Transverse colon (tissue), 4 donors: ENCODE measurements around the gene STK10. TPM values are rescaled to one million over a fixed set of nuclear protein-coding genes. Genes with fewer than 3 reads are reported as not detected.

Source experiments
- DNase-seq: peaks from one replicate; pipeline ENCODE4 v3.0.0-alpha.2; 2019
- H3K27ac ChIP-seq, 4 donors: fragments of 200-600 bp; sonication (generic); 2 replicates each; pipeline ENCODE4 v1.5.1; 2016 to 2018; ENCODE audit warnings: inconsistent platforms in 4 of 4
- H3K27me3 ChIP-seq: fragments of 200-600 bp; sonication (generic); 2 replicates; pipeline ENCODE4 v1.5.1; 2017; ENCODE audit warnings: inconsistent platforms
- H3K36me3 ChIP-seq, 4 donors: fragments of 200-600 bp; sonication (generic); 2 replicates each; pipeline ENCODE4 v1.5.1; 2017 to 2019; ENCODE audit warnings: inconsistent platforms in 4 of 4
- H3K4me1 ChIP-seq, 4 donors: fragments of 200-600 bp; sonication (generic); 2 replicates each; pipeline ENCODE4 v1.5.1; 2017 to 2020; ENCODE audit warnings: inconsistent platforms in 4 of 4
- H3K4me3 ChIP-seq, 4 donors: fragments of 200-600 bp; sonication (generic); 1 replicate in 1 of 4; 2 replicates in 3 of 4; pipeline versions ENCODE4 v1.5.1 to v1.6.1; 2017 to 2019; ENCODE audit warnings: inconsistent platforms in 4 of 4
- H3K9me3 ChIP-seq, 2 donors: fragments of 200-600 bp; sonication (generic); 2 replicates each; pipeline ENCODE4 v1.5.1; 2017 to 2019; ENCODE audit warnings: inconsistent platforms in 2 of 2
- CTCF ChIP-seq, 5 experiments: fragments of 200-600 bp in 3 of 5; fragments of 450-650 bp in 2 of 5; sonication (generic) in 3 of 5; IDR thresholded peaks; 1 replicate in 2 of 5; 2 replicates in 3 of 5; pipeline ENCODE4 v1.5.1; 2016 to 2017; ENCODE audit warnings: antibody characterized with exemption in 5 of 5, inconsistent platforms in 3 of 5, mild to moderate bottlenecking in 2 of 5, moderate library complexity in 1 of 5
- EP300 ChIP-seq: sonication (generic); formaldehyde crosslinking; IDR thresholded peaks from one replicate; pipeline ENCODE4 v1.6.1; 2017; ENCODE audit warnings: antibody characterized with exemption, low read depth
- POLR2A ChIP-seq: fragments of 450-650 bp; IDR thresholded peaks from one replicate; pipeline ENCODE4 v1.6.1; 2016; ENCODE audit warnings: antibody characterized with exemption, mild to moderate bottlenecking, moderate library complexity
- POLR2AphosphoS5 ChIP-seq, 3 donors: sonication (generic); formaldehyde crosslinking; IDR thresholded peaks; one replicate each; pipeline ENCODE4 v1.6.1; 2016; ENCODE audit warnings: antibody characterized with exemption in 3 of 3
- WGBS, 2 donors: methylation state at CpG; one replicate each; pipeline ENCODE4 v1.1.5; 2018; ENCODE audit warnings: low coverage in 1 of 2; 5-methylcytosine and 5-hydroxymethylcytosine counted together
- in situ Hi-C, 4 donors: fragments of 200-750 bp; cut with MboI; loops; one replicate each; pipeline versions ENCODE4 v1.15.0 to v1.15.1; 2017; ENCODE audit warnings: low sequenced_read_pairs in 3 of 4, low pct_ligation_motif_present in 1 of 4, low pct_unique_long_range_greater_than_20kb in 1 of 4
- intact Hi-C: fragments of 100-400 bp; cut with DNase I; formaldehyde crosslinking; loops from one replicate; pipeline ENCODE4 v1.15.1; 2023; ENCODE audit warnings: low total_unique reads
- total RNA-seq, 4 donors: library from RNA; depleted of rRNA; stranded (reverse); fragments of >200 nt; gene quantifications; one replicate each; pipeline ENCODE4 v1.1.0, GENCODE V29; 2016

The STK10 gene
- total RNA-seq, 4 donors from 2014 or later, result 21.2 to 207 (median 49.3) TPM

- in situ Hi-C loops (no loop called here), intact Hi-C loops (no loop called here)
- Histone ChIP-seq H3K27me3 (no peaks in the 10 kb centered on the region), H3K36me3 (no peaks in the 10 kb centered on the region), H3K4me1 (peaks cover 0 to 28% (median 3%) of the 10 kb centered on the region in 4 donors), H3K9me3 (no peaks in the 10 kb centered on the region), H3K4me3 (peak overlapping the region in 1 of 4 donors; percentile 12), H3K27ac (peak overlapping the region; percentile 64 to 84 (median 74))
- peak; percentile 45 for DNase-seq
- 54% methylated on average over 18 of the region's 18 CpGs; no CpG with 5 or more reads in 1 of the 2 donors for WGBS, 2 donors
- no peak for TF ChIP-seq EP300
- no peak for TF ChIP-seq CTCF (IDR thresholded peaks at IDR 0.05)
- no peak for TF ChIP-seq POLR2A
- TF ChIP-seq POLR2AphosphoS5 (IDR thresholded peaks at IDR 0.05), result peak in 2 of 3 donors; percentile 24 to 43
Measured at GRCh38 chr5:172178991-172179989, 8.7 kb downstream of the STK10 start.

- H3K27ac ChIP-seq, result peak overlapping the region; percentile 64 to 84 (median 74)
- H3K36me3 ChIP-seq, result no peaks in the 10 kb centered on the region
- in situ Hi-C loops (no loop called here), intact Hi-C loops (no loop called here)
- 78% methylated on average over 18 of the region's 18 CpGs; no CpG with 5 or more reads in 1 of the 2 donors for WGBS, 2 donors
- H3K27me3 ChIP-seq, result no peaks in the 10 kb centered on the region
- H3K9me3 ChIP-seq, result no peaks in the 10 kb centered on the region
- TF ChIP-seq POLR2AphosphoS5 (IDR thresholded peaks at IDR 0.05) (no peak), POLR2A (no peak), CTCF (IDR thresholded peaks at IDR 0.05) (no peak), EP300 (no peak)
- no peak for DNase-seq
- H3K4me1 ChIP-seq, result peaks cover 0 to 32% (median 3%) of the 10 kb centered on the region in 4 donors
- H3K4me3 ChIP-seq, result peak overlapping the region in 1 of 4 donors; percentile 3
Measured at GRCh38 chr5:172178301-172178987, 9.6 kb downstream of the STK10 start.

GRCh38 chr5:172177176-172177575, 10.8 kb downstream of the STK10 start:
- in situ Hi-C loops (no loop called here), intact Hi-C loops (no loop called here)
- H3K36me3 ChIP-seq, result no peaks in the 10 kb centered on the region
- 73 to 83% methylated on average over 2 to 7 of the region's 7 CpGs for WGBS, 2 donors
- no peak overlapping the region for H3K27ac ChIP-seq
- peaks cover 0 to 32% (median 6%) of the 10 kb centered on the region in 4 donors for H3K4me1 ChIP-seq
- no peaks in the 10 kb centered on the region for H3K9me3 ChIP-seq
- no peaks in the 10 kb centered on the region for H3K27me3 ChIP-seq
- TF ChIP-seq EP300 (no peak), POLR2A (no peak), POLR2AphosphoS5 (IDR thresholded peaks at IDR 0.05) (no peak), CTCF (IDR thresholded peaks at IDR 0.05) (no peak)
- no peak for DNase-seq
- H3K4me3 ChIP-seq, result no peak overlapping the region

- H3K4me1 ChIP-seq, result peaks cover 0 to 32% (median 6%) of the 10 kb centered on the region in 4 donors
- H3K27ac ChIP-seq, result peak overlapping the region; percentile 55 to 77 (median 60)
- intact Hi-C loops, result no loop called here
- in situ Hi-C loops, result no loop called here
- 46 to 100% methylated on average over 1 to 7 of the region's 7 CpGs for WGBS, 2 donors
- H3K27me3 ChIP-seq, result no peaks in the 10 kb centered on the region
- no peaks in the 10 kb centered on the region for H3K36me3 ChIP-seq
- no peaks in the 10 kb centered on the region for H3K9me3 ChIP-seq
- peak; percentile 83 for DNase-seq
- TF ChIP-seq POLR2AphosphoS5 (IDR thresholded peaks at IDR 0.05) (peak in 1 of 3 donors; percentile 27), EP300 (no peak), POLR2A (no peak), CTCF (IDR thresholded peaks at IDR 0.05) (no peak)
- peak overlapping the region in 1 of 4 donors; percentile 32 for H3K4me3 ChIP-seq
Measured at GRCh38 chr5:172175263-172175719, 12.7 kb downstream of the STK10 start.
